Neuron (in vitro differentiated cells): Measurements from ENCODE around the gene PAQR5.
"Not testable (repeated sequence)": the region's sequence is repeated elsewhere in the genome, so short reads cannot be mapped to it uniquely, and the experiment has no call there.

Experiments
- H2AFZ ChIP-seq: one replicate; pipeline ENCODE4 v1.6.1; 2013; ENCODE audit warnings: low read depth, mild to moderate bottlenecking, inconsistent platforms, low read length, moderate library complexity
- H3K27me3 ChIP-seq: one replicate; pipeline ENCODE4 v1.6.1; 2013; ENCODE audit warnings: low read length; ENCODE audit not compliant: insufficient read depth
- H3K36me3 ChIP-seq: one replicate; pipeline ENCODE4 v1.6.1; 2013; ENCODE audit warnings: low read length; ENCODE audit not compliant: insufficient read depth
- H3K4me1 ChIP-seq: one replicate; pipeline ENCODE4 v1.6.1; 2013; ENCODE audit warnings: low read length; ENCODE audit not compliant: insufficient read depth
- H3K4me3 ChIP-seq: 2 replicates; pipeline ENCODE4 v1.5.1; 2013; ENCODE audit warnings: mild to moderate bottlenecking, low read length, moderate library complexity
- H3K9me3 ChIP-seq: one replicate; pipeline ENCODE4 v1.6.1; 2013; ENCODE audit warnings: low read length

PAQR5 gene

GRCh38 chr15:69285834-69286233 is 12.9 kb upstream of the PAQR5 start:
- Histone ChIP-seq H3K36me3 (no peaks in the 10 kb centered on the region), H3K9me3 (no peaks in the 10 kb centered on the region), H3K27me3 (peaks cover 6% of the 10 kb centered on the region), H2AFZ (no peak overlapping the region), H3K4me1 (peaks cover 2% of the 10 kb centered on the region), H3K4me3 (no peak overlapping the region)

- H3K36me3 ChIP-seq, result no peaks in the 10 kb centered on the region
- no peaks in the 10 kb centered on the region for H3K9me3 ChIP-seq
- peaks cover 13% of the 10 kb centered on the region for H3K27me3 ChIP-seq
- H3K4me1 ChIP-seq, result peaks cover 2% of the 10 kb centered on the region
- no peak overlapping the region for H3K4me3 ChIP-seq
- H2AFZ ChIP-seq, result no peak overlapping the region
Observed at GRCh38 chr15:69288011-69288410, 10.7 kb upstream of the PAQR5 start.

GRCh38 chr15:69288531-69289341 is 10.0 kb upstream of the PAQR5 start:
- no peaks in the 10 kb centered on the region for H3K9me3 ChIP-seq
- H3K4me3 ChIP-seq, result no peak overlapping the region
- peaks cover 20% of the 10 kb centered on the region for H3K27me3 ChIP-seq
- H2AFZ ChIP-seq, result no peak overlapping the region
- no peaks in the 10 kb centered on the region for H3K36me3 ChIP-seq
- H3K4me1 ChIP-seq, result peaks cover 2% of the 10 kb centered on the region

GRCh38 chr15:69289342-69290146 is 9.2 kb upstream of the PAQR5 start:
- H2AFZ ChIP-seq, result no peak overlapping the region
- no peaks in the 10 kb centered on the region for H3K36me3 ChIP-seq
- H3K9me3 ChIP-seq, result no peaks in the 10 kb centered on the region
- no peaks in the 10 kb centered on the region for H3K4me1 ChIP-seq
- H3K4me3 ChIP-seq, result no peak overlapping the region
- peaks cover 27% of the 10 kb centered on the region for H3K27me3 ChIP-seq

GRCh38 chr15:69290346-69291164 is 8.2 kb upstream of the PAQR5 start:
- Histone ChIP-seq H3K27me3 (peaks cover 37% of the 10 kb centered on the region), H3K9me3 (no peaks in the 10 kb centered on the region), H3K4me1 (no peaks in the 10 kb centered on the region), H3K4me3 (no peak overlapping the region), H3K36me3 (no peaks in the 10 kb centered on the region), H2AFZ (no peak overlapping the region)

- H2AFZ ChIP-seq, H3K4me1 ChIP-seq, H3K36me3 ChIP-seq, H3K4me3 ChIP-seq, H3K9me3 ChIP-seq: not testable (repeated sequence)
- H3K27me3 ChIP-seq, result peaks cover 47% of the 10 kb centered on the region
Observed at GRCh38 chr15:69291651-69292050, 7.1 kb upstream of the PAQR5 start.

- H3K4me3 ChIP-seq, result no peak overlapping the region
- H3K36me3 ChIP-seq, result no peaks in the 10 kb centered on the region
- H2AFZ ChIP-seq, result no peak overlapping the region
- no peaks in the 10 kb centered on the region for H3K4me1 ChIP-seq
- H3K9me3 ChIP-seq, result no peaks in the 10 kb centered on the region
- peaks cover 54% of the 10 kb centered on the region for H3K27me3 ChIP-seq
Observed at GRCh38 chr15:69292826-69293420, 5.8 kb upstream of the PAQR5 start.

GRCh38 chr15:69293741-69294615 is 4.7 kb upstream of the PAQR5 start:
- Histone ChIP-seq H3K4me1 (peaks cover under 1% of the 10 kb centered on the region), H3K36me3 (no peaks in the 10 kb centered on the region), H2AFZ (no peak overlapping the region), H3K9me3 (no peaks in the 10 kb centered on the region), H3K4me3 (no peak overlapping the region), H3K27me3 (peaks cover 64% of the 10 kb centered on the region)

GRCh38 chr15:69296606-69297005 is 2.1 kb upstream of the PAQR5 start:
- no peaks in the 10 kb centered on the region for H3K36me3 ChIP-seq
- no peak overlapping the region for H3K4me3 ChIP-seq
- peaks cover 2% of the 10 kb centered on the region for H3K4me1 ChIP-seq
- no peaks in the 10 kb centered on the region for H3K9me3 ChIP-seq
- no peak overlapping the region for H2AFZ ChIP-seq
- H3K27me3 ChIP-seq, result peaks cover 84% of the 10 kb centered on the region

- Histone ChIP-seq H3K4me1 (peaks cover 2% of the 10 kb centered on the region), H2AFZ (no peak overlapping the region), H3K27me3 (peaks cover 82% of the 10 kb centered on the region), H3K36me3 (no peaks in the 10 kb centered on the region), H3K9me3 (no peaks in the 10 kb centered on the region), H3K4me3 (no peak overlapping the region)
Observed at GRCh38 chr15:69297642-69298353, 914 bp upstream of the PAQR5 start.

GRCh38 chr15:69298354-69298696 is 387 bp upstream of the PAQR5 start:
- no peak overlapping the region for H2AFZ ChIP-seq
- H3K4me1 ChIP-seq, result peaks cover 2% of the 10 kb centered on the region
- H3K4me3 ChIP-seq, result no peak overlapping the region
- peaks cover 78% of the 10 kb centered on the region for H3K27me3 ChIP-seq
- no peaks in the 10 kb centered on the region for H3K9me3 ChIP-seq
- H3K36me3 ChIP-seq, result no peaks in the 10 kb centered on the region
